NCI-H2171 (cell line): Measurements from ENCODE around the gene EFNA5.

ENCODE experiments used
- DNase-seq: peaks from one replicate; lab custom pipeline; 2025; lab: John Stamatoyannopoulos, UW

The EFNA5 gene

GRCh38 chr5:107544476-107544875 is 126.3 kb downstream of the EFNA5 start:
- DNase-seq, result no peak

- DNase-seq, result no peak
These were observed 126.9 kb downstream of the EFNA5 start for GRCh38 chr5:107543868-107544267.

GRCh38 chr5:107542831-107543231 is 127.9 kb downstream of the EFNA5 start:
- DNase-seq, result no peak

GRCh38 chr5:107542428-107542827 is 128.3 kb downstream of the EFNA5 start:
- DNase-seq, result no peak

GRCh38 chr5:107541400-107541799 is 129.3 kb downstream of the EFNA5 start:
- no peak for DNase-seq

GRCh38 chr5:107539726-107540330 is 130.9 kb downstream of the EFNA5 start:
- no peak for DNase-seq

- no peak for DNase-seq
These were observed 131.8 kb downstream of the EFNA5 start for GRCh38 chr5:107538805-107539445.

- no peak for DNase-seq
These were observed 132.4 kb downstream of the EFNA5 start for GRCh38 chr5:107538331-107538730.

- no peak for DNase-seq
These were observed 134.9 kb downstream of the EFNA5 start for GRCh38 chr5:107535849-107536248.

GRCh38 chr5:107533910-107534876 is 136.5 kb downstream of the EFNA5 start:
- DNase-seq, result peak; percentile 29

- DNase-seq, result no peak
These were observed 137.8 kb downstream of the EFNA5 start for GRCh38 chr5:107532916-107533315.

- no peak for DNase-seq
These were observed 138.4 kb downstream of the EFNA5 start for GRCh38 chr5:107532169-107532878.

GRCh38 chr5:107531308-107531707 is 139.4 kb downstream of the EFNA5 start:
- DNase-seq, result no peak

- DNase-seq, result no peak
These were observed 141.1 kb downstream of the EFNA5 start for GRCh38 chr5:107529618-107530017.

- DNase-seq, result no peak
These were observed 144.3 kb downstream of the EFNA5 start for GRCh38 chr5:107526270-107526937.

- DNase-seq, result no peak
These were observed 146.6 kb downstream of the EFNA5 start for GRCh38 chr5:107524111-107524510.

- DNase-seq, result no peak
These were observed 147.6 kb downstream of the EFNA5 start for GRCh38 chr5:107523029-107523680.

- no peak for DNase-seq
These were observed 148.3 kb downstream of the EFNA5 start for GRCh38 chr5:107522456-107522855.

- no peak for DNase-seq
These were observed 150.8 kb downstream of the EFNA5 start for GRCh38 chr5:107519900-107520354.

- DNase-seq, result no peak
These were observed 152.1 kb downstream of the EFNA5 start for GRCh38 chr5:107518616-107519015.

GRCh38 chr5:107518190-107518589 is 152.5 kb downstream of the EFNA5 start:
- DNase-seq, result no peak
